Calu3 (cell line): Measurements from ENCODE around the gene SHC1. TPM values are rescaled to one million over a fixed set of nuclear protein-coding genes. Genes with fewer than 3 reads are reported as not detected.

Experiments
- BruUV-seq: library from RNA; stranded (reverse); fragments of 400-500 nt; replicated peaks from 2 replicates; lab custom pipeline; 2021; lab: Mats Ljungman, UMichigan
- CTCF ChIA-PET: fragments of 300-600 bp; sonication (Branson Sonifier 250); formaldehyde crosslinking; loops from one replicate; lab custom pipeline; 2022; ENCODE audit warnings: antibody characterized with exemption; lab: Charles Lee
- DNase-seq: peaks from one replicate; pipeline ENCODE4 v3.0.0; 2022
- H3K27ac Mint-ChIP-seq: one replicate; pipeline ENCODE4 v1.8.0; 2022; ENCODE audit warnings: mixed read lengths; ENCODE audit not compliant: unreplicated experiment
- H3K27me3 Mint-ChIP-seq: one replicate; pipeline ENCODE4 v1.8.0; 2022; ENCODE audit warnings: mixed read lengths; ENCODE audit not compliant: unreplicated experiment
- H3K36me3 Mint-ChIP-seq: one replicate; pipeline ENCODE4 v1.8.0; 2022; ENCODE audit warnings: mild to moderate bottlenecking, moderate library complexity, mixed read lengths; ENCODE audit not compliant: insufficient read depth, unreplicated experiment
- H3K4me1 Mint-ChIP-seq: one replicate; pipeline ENCODE4 v1.8.0; 2022; ENCODE audit warnings: mild to moderate bottlenecking, low read depth, mixed read lengths; ENCODE audit not compliant: unreplicated experiment
- H3K4me3 Mint-ChIP-seq: one replicate; pipeline ENCODE4 v1.8.0; 2022; ENCODE audit warnings: mild to moderate bottlenecking, low read depth, moderate library complexity, mixed read lengths; ENCODE audit not compliant: unreplicated experiment
- H3K9me3 Mint-ChIP-seq: one replicate; pipeline ENCODE4 v1.8.0; 2022; ENCODE audit warnings: low read depth, mixed read lengths; ENCODE audit not compliant: unreplicated experiment
- CTCF ChIP-seq: fragments of 200-600 bp; IDR thresholded peaks from one replicate; pipeline ENCODE4 v1.8.0; 2022; ENCODE audit warnings: antibody characterized with exemption; ENCODE audit not compliant: unreplicated experiment
- intact Hi-C: fragments of 100-400 bp; cut with micrococcal nuclease; formaldehyde crosslinking; loops from one replicate; pipeline ENCODE4 v1.10.0; 2022; ENCODE audit not compliant: unreplicated experiment
- total RNA-seq: library from RNA; stranded (reverse); gene quantifications from 2 replicates; pipeline ENCODE4 v1.2.3, GENCODE V29; 2022

SHC1 gene
- total RNA-seq, 1 experiment from 2014 or later: 77.5 TPM

GRCh38 chr1:155009221-155009711 is 38.7 kb upstream of the SHC1 start:
- CTCF ChIA-PET: no interaction called here
- H3K27me3 Mint-ChIP-seq: no peaks in the 10 kb centered on the region
- intact Hi-C loops: loop anchor here (10.0 kb wide), 1 partner anchor 46 kb away; the partner anchor contains the start of gene ADAM15
- DNase-seq: no peak
- TF ChIP-seq CTCF: no peak
- BruUV-seq: no TSS peak
- peaks cover 39% of the 10 kb centered on the region for H3K4me1 Mint-ChIP-seq
- peaks cover 11% of the 10 kb centered on the region for H3K36me3 Mint-ChIP-seq
- no peaks in the 10 kb centered on the region for H3K9me3 Mint-ChIP-seq
- H3K4me3 Mint-ChIP-seq: no peak overlapping the region
- no peak overlapping the region for H3K27ac Mint-ChIP-seq

GRCh38 chr1:155008015-155008941 is 37.7 kb upstream of the SHC1 start:
- intact Hi-C loops: loop anchor here (10.0 kb wide), 1 partner anchor 47 kb away; the partner anchor contains the start of gene ADAM15
- peaks cover 21% of the 10 kb centered on the region for H3K36me3 Mint-ChIP-seq
- no peak overlapping the region for H3K4me3 Mint-ChIP-seq
- no peaks in the 10 kb centered on the region for H3K9me3 Mint-ChIP-seq
- no peaks in the 10 kb centered on the region for H3K27me3 Mint-ChIP-seq
- no TSS peak for BruUV-seq
- DNase-seq: no peak
- H3K4me1 Mint-ChIP-seq: peaks cover 41% of the 10 kb centered on the region
- no peak overlapping the region for H3K27ac Mint-ChIP-seq
- CTCF ChIA-PET: interaction anchor here (2.6 kb wide), 1 partner anchor 9 kb away, joined by 11 read pairs; no protein-coding TSS in a partner anchor
- TF ChIP-seq CTCF: no peak

- Mint-ChIP-seq H3K9me3 (no peaks in the 10 kb centered on the region), H3K27me3 (no peaks in the 10 kb centered on the region), H3K27ac (no peak overlapping the region), H3K36me3 (peaks cover 24% of the 10 kb centered on the region), H3K4me3 (no peak overlapping the region), H3K4me1 (peaks cover 34% of the 10 kb centered on the region)
- no TSS peak for BruUV-seq
- CTCF ChIA-PET: interaction anchor here (1.0 to 2.6 kb wide), 2 partner anchors 10 to 11 kb away, joined by 3 to 11 read pairs; no protein-coding TSS in a partner anchor
- no peak for TF ChIP-seq CTCF
- intact Hi-C loops: loop anchor here (10.0 kb wide), 1 partner anchor 47 kb away; the partner anchor contains the start of gene ADAM15
- no peak for DNase-seq
These were observed 36.8 kb upstream of the SHC1 start for GRCh38 chr1:155007251-155007828.

- no peak for DNase-seq
- no peaks in the 10 kb centered on the region for H3K9me3 Mint-ChIP-seq
- H3K4me1 Mint-ChIP-seq: peaks cover 34% of the 10 kb centered on the region
- intact Hi-C loops: loop anchor here (10.0 kb wide), 1 partner anchor 48 kb away; the partner anchor contains the start of gene ADAM15
- CTCF ChIA-PET: interaction anchor here (1.0 to 2.6 kb wide), 2 partner anchors 10 kb away, joined by 3 to 11 read pairs; no protein-coding TSS in a partner anchor
- peak overlapping the region; percentile 18 for H3K27ac Mint-ChIP-seq
- TF ChIP-seq CTCF: no peak
- H3K27me3 Mint-ChIP-seq: no peaks in the 10 kb centered on the region
- peak overlapping the region; percentile 94 for H3K4me3 Mint-ChIP-seq
- no TSS peak for BruUV-seq
- H3K36me3 Mint-ChIP-seq: peaks cover 31% of the 10 kb centered on the region
These were observed 36.1 kb upstream of the SHC1 start for GRCh38 chr1:155006601-155007101.
